ENCODE data around the gene SCG5. TPM values are rescaled to one million over a fixed set of nuclear protein-coding genes. Genes with fewer than 3 reads are reported as not detected.

SCG5 gene
- total and polyA plus RNA-seq, 2 of the 13 experiments (the other 11 are each of a cell fraction or from before 2014, with no cell fraction given), result 2.3 to 3.5 TPM

DNA sequence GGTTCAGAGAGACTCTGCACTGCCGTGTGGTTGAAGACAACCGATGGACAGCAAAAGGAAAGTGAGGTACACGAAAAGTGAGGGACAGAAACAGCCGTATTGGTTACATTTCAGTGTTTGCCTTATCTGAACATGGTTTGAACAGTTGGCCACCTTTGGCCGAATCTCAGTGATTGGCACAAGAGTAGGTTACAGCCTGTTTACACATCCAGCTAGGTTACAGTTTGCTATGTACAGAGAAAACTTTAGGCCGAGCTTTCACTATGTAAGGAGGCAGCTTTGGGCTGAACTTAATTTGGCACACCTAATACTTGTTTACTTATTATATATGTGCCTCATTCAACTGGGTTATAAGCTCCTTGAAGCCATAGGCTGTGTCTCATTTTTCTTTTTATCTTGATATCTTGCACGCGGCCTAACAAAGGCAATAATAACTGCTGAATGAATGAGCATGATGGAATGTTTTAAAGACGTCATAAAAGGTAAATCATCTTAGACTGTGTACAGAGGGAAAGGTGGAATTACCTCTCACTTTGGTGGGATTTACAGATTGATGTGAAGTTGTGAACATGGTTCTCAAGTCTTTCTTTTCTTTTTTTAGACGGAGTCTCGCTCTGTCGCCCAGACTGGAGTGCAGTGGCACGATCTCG is 59.1 kb downstream of the SCG5 start (continued):
- TF ChIP-seq, protein P1, sequence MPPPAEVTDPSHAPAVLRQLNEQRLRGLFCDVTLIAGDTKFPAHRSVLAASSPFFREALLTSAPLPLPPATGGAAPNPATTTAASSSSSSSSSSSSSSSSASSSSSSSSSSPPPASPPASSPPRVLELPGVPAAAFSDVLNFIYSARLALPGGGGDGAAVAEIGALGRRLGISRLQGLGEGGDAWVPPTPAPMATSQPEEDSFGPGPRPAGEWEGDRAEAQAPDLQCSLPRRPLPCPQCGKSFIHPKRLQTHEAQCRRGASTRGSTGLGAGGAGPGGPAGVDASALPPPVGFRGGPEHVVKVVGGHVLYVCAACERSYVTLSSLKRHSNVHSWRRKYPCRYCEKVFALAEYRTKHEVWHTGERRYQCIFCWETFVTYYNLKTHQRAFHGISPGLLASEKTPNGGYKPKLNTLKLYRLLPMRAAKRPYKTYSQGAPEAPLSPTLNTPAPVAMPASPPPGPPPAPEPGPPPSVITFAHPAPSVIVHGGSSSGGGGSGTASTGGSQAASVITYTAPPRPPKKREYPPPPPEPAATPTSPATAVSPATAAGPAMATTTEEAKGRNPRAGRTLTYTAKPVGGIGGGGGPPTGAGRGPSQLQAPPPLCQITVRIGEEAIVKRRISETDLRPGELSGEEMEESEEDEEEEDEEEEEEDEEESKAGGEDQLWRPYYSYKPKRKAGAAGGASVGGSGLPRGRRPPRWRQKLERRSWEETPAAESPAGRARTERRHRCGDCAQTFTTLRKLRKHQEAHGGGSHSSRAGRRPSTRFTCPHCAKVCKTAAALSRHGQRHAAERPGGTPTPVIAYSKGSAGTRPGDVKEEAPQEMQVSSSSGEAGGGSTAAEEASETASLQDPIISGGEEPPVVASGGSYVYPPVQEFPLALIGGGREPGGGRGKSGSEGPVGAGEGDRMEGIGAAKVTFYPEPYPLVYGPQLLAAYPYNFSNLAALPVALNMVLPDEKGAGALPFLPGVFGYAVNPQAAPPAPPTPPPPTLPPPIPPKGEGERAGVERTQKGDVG (CRISPR knock-in tag; IDR thresholded peaks at IDR 0.05; ENCODE audit: borderline replicate concordance), result no peak
- TF ChIP-seq NFE2 (CRISPR knock-in tag; IDR thresholded peaks at IDR 0.05) (no peak), NFATC3 (CRISPR knock-in tag; IDR thresholded peaks at IDR 0.05) (no peak), EED (CRISPR knock-in tag; IDR thresholded peaks at IDR 0.05) (no peak), KMT2B (CRISPR knock-in tag; IDR thresholded peaks at IDR 0.05) (no peak), MAFK (conservative IDR thresholded peaks at IDR 0.05 in 1 of 2, IDR thresholded peaks at IDR 0.05 in 1 of 2; ENCODE audit: low read length in 2 of 2) (peak in 1 of 2 experiments; percentile 29; a peak in 1 of 4 replicates), TBX2 (CRISPR knock-in tag; IDR thresholded peaks at IDR 0.05; ENCODE audit: borderline replicate concordance) (peak; percentile 53; the same call in 1 of the 2 replicates), HMG20A (CRISPR knock-in tag; IDR thresholded peaks at IDR 0.05; ENCODE audit: borderline replicate concordance) (0 out of 2 replicates have a peak, but pooled peaks have one; percentile 26), GFI1 (CRISPR knock-in tag; IDR thresholded peaks at IDR 0.05; ENCODE audit: borderline replicate concordance) (peak; percentile 94), NR2F6 (IDR thresholded peaks at IDR 0.05) (peak; percentile 59), NR2F6 (CRISPR knock-in tag; IDR thresholded peaks at IDR 0.05) (no peak), FOXA3 (CRISPR knock-in tag; IDR thresholded peaks at IDR 0.05) (peak; percentile 83), HIVEP1 (CRISPR knock-in tag; IDR thresholded peaks at IDR 0.05) (no peak), SMARCE1 (IDR thresholded peaks at IDR 0.05; ENCODE audit: borderline replicate concordance) (no peak), SOX6 (IDR thresholded peaks at IDR 0.05) (no peak), SOX6 (CRISPR knock-in tag; IDR thresholded peaks at IDR 0.05) (peak; percentile 46; the same call in 1 of the 2 replicates), ZNF180 (CRISPR knock-in tag; IDR thresholded peaks at IDR 0.05; ENCODE audit: borderline replicate concordance, low read depth) (no peak), SAP130 (CRISPR knock-in tag; IDR thresholded peaks at IDR 0.05; ENCODE audit: low read depth) (peak; percentile 26; the same call in 1 of the 2 replicates), PHB2 (IDR thresholded peaks at IDR 0.05; ENCODE audit: partially characterized antibody) (no peak), HNF4G (IDR thresholded peaks at IDR 0.05; ENCODE audit: borderline replicate concordance, low read depth, low read length) (peak; percentile 87), HNF4G (CRISPR knock-in tag; IDR thresholded peaks at IDR 0.05; ENCODE audit: borderline replicate concordance, low read depth) (no peak)
- TF ChIP-seq, protein P2, sequence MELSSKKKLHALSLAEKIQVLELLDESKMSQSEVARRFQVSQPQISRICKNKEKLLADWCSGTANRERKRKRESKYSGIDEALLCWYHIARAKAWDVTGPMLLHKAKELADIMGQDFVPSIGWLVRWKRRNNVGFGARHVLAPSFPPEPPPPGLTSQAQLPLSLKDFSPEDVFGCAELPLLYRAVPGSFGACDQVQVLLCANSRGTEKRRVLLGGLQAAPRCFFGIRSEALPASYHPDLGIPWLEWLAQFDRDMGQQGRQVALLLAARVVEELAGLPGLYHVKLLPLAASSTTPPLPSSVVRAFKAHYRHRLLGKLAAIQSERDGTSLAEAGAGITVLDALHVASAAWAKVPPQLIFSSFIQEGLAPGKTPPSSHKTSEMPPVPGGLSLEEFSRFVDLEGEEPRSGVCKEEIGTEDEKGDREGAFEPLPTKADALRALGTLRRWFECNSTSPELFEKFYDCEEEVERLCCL (CRISPR knock-in tag; IDR thresholded peaks at IDR 0.05; ENCODE audit: borderline replicate concordance), result no peak
- TF ChIP-seq, protein P3, sequence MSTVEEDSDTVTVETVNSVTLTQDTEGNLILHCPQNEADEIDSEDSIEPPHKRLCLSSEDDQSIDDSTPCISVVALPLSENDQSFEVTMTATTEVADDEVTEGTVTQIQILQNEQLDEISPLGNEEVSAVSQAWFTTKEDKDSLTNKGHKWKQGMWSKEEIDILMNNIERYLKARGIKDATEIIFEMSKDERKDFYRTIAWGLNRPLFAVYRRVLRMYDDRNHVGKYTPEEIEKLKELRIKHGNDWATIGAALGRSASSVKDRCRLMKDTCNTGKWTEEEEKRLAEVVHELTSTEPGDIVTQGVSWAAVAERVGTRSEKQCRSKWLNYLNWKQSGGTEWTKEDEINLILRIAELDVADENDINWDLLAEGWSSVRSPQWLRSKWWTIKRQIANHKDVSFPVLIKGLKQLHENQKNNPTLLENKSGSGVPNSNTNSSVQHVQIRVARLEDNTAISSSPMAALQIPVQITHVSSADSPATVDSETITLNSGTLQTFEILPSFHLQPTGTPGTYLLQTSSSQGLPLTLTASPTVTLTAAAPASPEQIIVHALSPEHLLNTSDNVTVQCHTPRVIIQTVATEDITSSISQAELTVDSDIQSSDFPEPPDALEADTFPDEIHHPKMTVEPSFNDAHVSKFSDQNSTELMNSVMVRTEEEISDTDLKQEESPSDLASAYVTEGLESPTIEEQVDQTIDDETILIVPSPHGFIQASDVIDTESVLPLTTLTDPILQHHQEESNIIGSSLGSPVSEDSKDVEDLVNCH (CRISPR knock-in tag; IDR thresholded peaks at IDR 0.05), result no peak
- TF ChIP-seq, protein P4, sequence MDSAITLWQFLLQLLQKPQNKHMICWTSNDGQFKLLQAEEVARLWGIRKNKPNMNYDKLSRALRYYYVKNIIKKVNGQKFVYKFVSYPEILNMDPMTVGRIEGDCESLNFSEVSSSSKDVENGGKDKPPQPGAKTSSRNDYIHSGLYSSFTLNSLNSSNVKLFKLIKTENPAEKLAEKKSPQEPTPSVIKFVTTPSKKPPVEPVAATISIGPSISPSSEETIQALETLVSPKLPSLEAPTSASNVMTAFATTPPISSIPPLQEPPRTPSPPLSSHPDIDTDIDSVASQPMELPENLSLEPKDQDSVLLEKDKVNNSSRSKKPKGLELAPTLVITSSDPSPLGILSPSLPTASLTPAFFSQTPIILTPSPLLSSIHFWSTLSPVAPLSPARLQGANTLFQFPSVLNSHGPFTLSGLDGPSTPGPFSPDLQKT (CRISPR knock-in tag; IDR thresholded peaks at IDR 0.05; ENCODE audit: borderline replicate concordance), result no peak
